ENCODE data around the gene NRP2. TPM values are rescaled to one million over a fixed set of nuclear protein-coding genes. Genes with fewer than 3 reads are reported as not detected.

NRP2 gene
- total RNA-seq, 1 experiment from 2014 or later: 92.4 TPM

DNA sequence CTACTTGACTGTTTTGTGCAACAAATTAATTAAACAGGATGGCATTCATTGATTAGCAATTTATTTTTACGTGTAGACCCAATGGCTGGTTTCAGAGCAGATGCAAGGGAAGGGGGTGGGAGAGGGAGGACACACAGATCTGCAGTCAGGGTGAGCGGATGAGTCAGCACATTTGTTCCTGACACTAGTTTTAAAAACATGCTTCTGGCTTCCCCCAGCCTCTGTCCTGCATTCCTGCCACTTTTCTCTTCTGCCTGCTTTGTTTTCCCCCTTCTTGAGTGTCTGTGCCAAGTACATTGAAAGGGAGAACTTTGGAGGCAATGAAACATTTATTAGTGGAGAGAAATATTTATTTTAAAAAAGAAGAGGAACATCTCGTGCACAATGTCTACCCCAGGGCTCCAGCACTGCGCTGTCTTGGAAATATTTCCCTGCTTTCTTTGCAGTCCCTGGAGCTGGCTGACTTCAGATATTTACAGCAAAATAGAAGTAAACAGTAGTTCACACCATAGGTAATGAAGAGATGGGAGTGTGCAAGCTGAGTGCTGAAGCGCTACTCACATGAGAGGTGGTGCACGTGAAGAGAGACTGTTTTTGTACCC is 52.2 kb downstream of the NRP2 start:
- no peaks in the 10 kb centered on the region for H3K36me3 ChIP-seq (replicated peaks; ENCODE audit: control insufficient read depth, insufficient read depth, low read length)
- no peak overlapping the region for H3K4me3 ChIP-seq (ENCODE audit: insufficient read depth, low read depth, low read length)
- peak; percentile 78 for DNase-seq
- no peaks in the 10 kb centered on the region for H3K27me3 ChIP-seq (ENCODE audit: control insufficient read depth, insufficient read depth, low read length)

DNA sequence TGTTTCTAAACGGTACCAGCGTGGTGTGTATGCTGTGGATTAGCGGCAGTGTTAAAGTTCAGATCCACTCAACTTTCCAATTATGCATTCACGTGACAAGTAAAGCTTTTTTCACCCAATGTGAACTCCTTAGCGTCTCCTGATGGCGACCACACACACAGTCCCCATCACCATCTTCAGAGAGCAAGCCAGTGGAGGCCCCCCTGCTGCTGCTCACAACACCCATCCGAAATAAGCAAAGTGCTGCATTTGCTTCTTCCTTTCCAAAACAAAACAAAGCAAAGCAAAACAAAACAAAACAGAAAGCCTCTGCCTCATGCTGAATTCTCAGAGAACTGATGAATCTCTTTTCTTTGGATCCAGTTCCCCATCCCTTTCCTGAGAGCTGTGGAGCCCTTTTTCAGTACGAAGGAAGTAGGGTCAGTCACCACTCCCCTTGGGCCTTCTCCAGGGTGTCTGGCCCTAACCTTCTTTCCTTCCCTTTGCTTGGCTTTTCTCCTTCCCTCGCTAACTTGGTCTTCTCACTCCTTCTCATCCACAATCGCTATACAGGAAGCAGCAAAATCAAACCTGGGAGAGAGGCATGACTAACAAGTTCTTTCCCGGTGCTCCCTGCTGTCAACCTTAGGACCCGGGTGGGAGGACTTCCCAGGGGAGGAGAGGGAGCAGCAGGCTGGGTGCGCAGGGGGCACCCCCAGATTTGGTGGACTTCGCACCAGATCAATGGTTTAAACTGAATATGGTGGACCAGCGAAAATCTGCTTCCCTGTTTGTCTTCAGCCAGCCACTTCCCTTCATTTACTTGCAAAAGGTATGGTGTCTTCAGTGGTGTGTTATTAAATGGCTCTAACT is 56.0 kb downstream of the NRP2 start:
- DNase-seq: no peak
- Histone ChIP-seq H3K4me3 (ENCODE audit: insufficient read depth, low read depth, low read length) (no peak overlapping the region), H3K27me3 (ENCODE audit: control insufficient read depth, insufficient read depth, low read length) (no peaks in the 10 kb centered on the region), H3K36me3 (replicated peaks; ENCODE audit: control insufficient read depth, insufficient read depth, low read length) (peaks cover 2% of the 10 kb centered on the region)

DNA sequence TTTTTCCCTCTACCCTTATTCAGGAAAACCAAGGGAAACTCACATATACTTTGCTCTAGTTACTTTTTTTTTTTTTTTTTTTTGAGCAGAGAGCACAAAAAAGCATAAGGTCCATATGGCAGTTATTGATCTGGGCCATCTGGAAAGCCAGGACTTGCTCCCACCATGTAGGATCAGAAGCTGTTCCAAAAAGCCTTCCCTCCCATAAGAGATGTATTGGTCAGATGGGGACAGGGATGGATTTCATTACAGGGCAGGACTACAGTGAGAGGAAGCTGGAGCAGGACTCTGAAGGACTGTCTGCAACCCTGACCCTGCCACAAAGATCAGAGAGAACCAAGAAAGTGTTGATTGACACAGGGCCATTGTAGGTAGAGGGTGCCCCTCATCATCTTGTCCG is 57.3 kb downstream of the NRP2 start:
- Histone ChIP-seq H3K4me3 (ENCODE audit: insufficient read depth, low read depth, low read length) (no peak overlapping the region), H3K27me3 (ENCODE audit: control insufficient read depth, insufficient read depth, low read length) (no peaks in the 10 kb centered on the region), H3K36me3 (replicated peaks; ENCODE audit: control insufficient read depth, insufficient read depth, low read length) (peaks cover 2% of the 10 kb centered on the region)
- no peak for DNase-seq

DNA sequence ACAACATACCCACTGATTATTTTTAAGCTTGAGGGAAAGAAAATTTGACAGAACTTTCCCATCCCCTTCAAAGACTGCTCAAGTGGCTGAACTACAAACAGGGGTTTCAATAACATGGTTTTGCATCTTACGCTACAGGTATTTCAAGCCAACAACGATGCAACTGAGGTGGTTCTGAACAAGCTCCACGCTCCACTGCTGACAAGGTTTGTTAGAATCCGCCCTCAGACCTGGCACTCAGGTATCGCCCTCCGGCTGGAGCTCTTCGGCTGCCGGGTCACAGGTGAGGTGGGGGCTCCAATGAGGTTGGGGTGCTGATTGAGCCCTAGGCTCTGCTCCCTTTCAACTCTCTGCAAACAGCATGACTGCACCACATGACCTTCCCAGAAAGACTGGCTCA is 58.1 kb downstream of the NRP2 start:
- H3K27me3 ChIP-seq (ENCODE audit: control insufficient read depth, insufficient read depth, low read length): no peaks in the 10 kb centered on the region
- H3K36me3 ChIP-seq (replicated peaks; ENCODE audit: control insufficient read depth, insufficient read depth, low read length): peaks cover 2% of the 10 kb centered on the region
- no peak overlapping the region for H3K4me3 ChIP-seq (ENCODE audit: insufficient read depth, low read depth, low read length)
- no peak for DNase-seq

DNA sequence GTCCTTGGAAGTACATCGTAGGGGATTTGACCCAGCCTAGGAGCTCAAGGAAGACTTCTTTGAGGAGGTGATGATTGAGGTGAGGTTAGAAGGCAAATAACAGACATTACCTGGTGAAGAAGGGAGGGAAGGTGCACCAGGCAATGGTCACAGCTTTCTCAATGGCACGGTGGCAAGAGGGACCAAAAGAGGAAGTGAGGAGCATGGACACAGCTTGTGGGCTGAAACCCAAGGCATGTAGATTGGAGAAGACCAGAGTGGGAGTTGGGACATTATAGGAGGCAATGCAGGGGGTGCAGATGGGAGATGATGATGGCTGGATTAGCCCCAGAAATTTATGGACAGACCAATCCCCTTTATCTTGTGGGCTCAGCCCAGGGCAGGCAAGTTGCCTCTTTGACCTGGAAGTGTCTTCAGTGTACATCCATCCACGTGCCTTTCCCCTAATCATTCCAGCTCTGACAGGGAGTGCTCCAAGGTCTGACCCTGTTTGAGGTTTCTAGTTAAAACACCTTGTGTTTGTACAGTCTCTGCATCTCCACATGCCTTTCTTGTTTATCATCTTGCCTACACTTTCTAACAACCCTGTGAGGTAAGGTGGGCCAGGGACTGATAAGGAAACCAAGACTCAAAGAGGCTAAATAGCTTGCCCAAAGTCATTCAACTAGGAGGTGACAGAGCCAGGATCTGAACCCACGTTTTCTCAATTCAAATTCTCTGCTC is 59.1 kb downstream of the NRP2 start:
- Histone ChIP-seq H3K27me3 (ENCODE audit: control insufficient read depth, insufficient read depth, low read length) (no peaks in the 10 kb centered on the region), H3K4me3 (ENCODE audit: insufficient read depth, low read depth, low read length) (no peak overlapping the region), H3K36me3 (replicated peaks; ENCODE audit: control insufficient read depth, insufficient read depth, low read length) (peaks cover 2% of the 10 kb centered on the region)
- no peak for DNase-seq

DNA sequence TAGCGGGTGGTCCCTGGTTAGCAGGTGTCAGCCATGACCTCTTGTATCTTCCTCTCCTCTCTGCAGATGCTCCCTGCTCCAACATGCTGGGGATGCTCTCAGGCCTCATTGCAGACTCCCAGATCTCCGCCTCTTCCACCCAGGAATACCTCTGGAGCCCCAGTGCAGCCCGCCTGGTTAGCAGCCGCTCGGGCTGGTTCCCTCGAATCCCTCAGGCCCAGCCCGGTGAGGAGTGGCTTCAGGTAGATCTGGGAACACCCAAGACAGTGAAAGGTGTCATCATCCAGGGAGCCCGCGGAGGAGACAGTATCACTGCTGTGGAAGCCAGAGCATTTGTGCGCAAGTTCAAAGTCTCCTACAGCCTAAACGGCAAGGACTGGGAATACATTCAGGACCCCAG is 60.8 kb downstream of the NRP2 start:
- H3K4me3 ChIP-seq (ENCODE audit: insufficient read depth, low read depth, low read length): no peak overlapping the region
- H3K36me3 ChIP-seq (replicated peaks; ENCODE audit: control insufficient read depth, insufficient read depth, low read length): peaks cover 2% of the 10 kb centered on the region
- DNase-seq: peak; percentile 23
- H3K27me3 ChIP-seq (ENCODE audit: control insufficient read depth, insufficient read depth, low read length): no peaks in the 10 kb centered on the region

DNA sequence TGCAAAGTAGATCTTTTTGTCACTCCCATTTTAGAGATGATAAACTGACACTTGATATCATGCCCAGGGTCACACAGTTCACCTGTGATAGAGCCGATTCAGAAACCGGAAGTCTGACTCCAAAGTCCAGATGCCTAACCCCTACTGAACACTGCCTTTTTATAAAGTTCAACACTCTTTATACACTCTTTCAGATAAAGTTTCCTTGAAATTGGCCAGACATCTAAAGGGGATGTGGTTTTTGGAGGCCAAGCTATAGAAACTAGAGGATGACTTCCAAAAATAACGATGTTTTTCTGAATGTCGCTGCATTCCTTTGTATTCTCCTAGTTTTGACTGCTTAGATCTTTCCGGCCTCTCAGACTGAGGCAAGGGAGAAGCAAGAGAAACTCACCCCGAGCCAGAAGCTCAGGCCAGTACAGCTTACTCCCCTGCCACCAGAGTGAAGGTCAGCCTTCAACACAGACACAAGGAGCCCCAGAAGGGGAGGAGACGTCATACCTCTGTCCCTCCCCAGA is 61.8 kb downstream of the NRP2 start:
- Histone ChIP-seq H3K27me3 (ENCODE audit: control insufficient read depth, insufficient read depth, low read length) (no peaks in the 10 kb centered on the region), H3K36me3 (replicated peaks; ENCODE audit: control insufficient read depth, insufficient read depth, low read length) (peaks cover 2% of the 10 kb centered on the region), H3K4me3 (ENCODE audit: insufficient read depth, low read depth, low read length) (no peak overlapping the region)
- no peak for DNase-seq

DNA sequence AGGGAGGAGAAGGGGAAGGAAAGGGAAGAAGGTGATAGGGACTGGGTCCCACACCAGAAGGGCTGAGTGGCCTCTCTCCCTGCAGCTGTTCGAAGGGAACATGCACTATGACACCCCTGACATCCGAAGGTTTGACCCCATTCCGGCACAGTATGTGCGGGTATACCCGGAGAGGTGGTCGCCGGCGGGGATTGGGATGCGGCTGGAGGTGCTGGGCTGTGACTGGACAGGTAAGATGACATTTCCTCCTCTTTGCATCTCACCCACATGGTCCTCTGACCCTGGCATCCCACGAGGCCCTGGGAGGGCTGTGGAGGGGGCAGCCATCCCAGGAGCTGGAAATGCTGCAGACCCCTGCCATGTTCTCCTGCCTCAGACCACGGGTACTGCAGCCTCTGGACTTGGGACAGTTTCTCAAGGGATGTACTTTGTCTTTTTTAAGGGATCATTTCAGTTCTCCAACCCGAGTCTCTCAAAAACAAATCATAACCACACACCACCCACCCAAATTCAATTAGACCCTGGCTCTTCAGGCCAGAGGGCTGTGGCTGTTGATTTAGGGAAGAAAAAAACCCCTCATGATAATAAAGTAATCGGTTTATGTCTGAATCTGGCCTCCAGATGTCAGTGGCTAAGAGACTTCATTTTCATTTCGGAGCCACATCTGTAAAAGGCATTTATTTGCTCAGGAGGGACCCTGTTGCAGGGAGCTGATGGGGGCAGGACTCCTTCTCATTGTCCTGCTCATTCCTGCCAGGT is 63.5 kb downstream of the NRP2 start:
- no peak for DNase-seq
- no peaks in the 10 kb centered on the region for H3K27me3 ChIP-seq (ENCODE audit: control insufficient read depth, insufficient read depth, low read length)
- H3K4me3 ChIP-seq (ENCODE audit: insufficient read depth, low read depth, low read length): no peak overlapping the region
- H3K36me3 ChIP-seq (replicated peaks; ENCODE audit: control insufficient read depth, insufficient read depth, low read length): peaks cover 2% of the 10 kb centered on the region

DNA sequence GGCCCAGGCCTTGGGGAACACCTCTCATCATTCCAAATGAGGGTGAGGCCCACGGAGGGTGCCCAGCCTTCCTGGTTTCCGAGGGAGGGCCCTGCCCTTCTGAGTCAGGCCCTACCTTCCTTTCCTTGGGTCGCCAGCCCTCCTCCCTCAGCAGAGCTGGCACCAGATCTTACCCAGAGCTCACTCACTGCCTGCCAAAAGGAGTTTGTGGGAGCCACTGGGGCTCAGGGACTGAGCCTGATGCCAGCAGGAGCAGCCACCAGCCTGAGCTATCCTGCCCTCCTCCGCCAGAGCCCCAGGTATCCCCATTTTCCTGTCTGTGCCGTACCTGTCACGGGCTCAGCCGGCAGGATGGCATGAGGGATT is 64.1 kb downstream of the NRP2 start:
- Histone ChIP-seq H3K36me3 (replicated peaks; ENCODE audit: control insufficient read depth, insufficient read depth, low read length) (no peaks in the 10 kb centered on the region; the same call in none of the 2 replicates), H3K4me3 (ENCODE audit: insufficient read depth, low read depth, low read length) (no peak overlapping the region), H3K27me3 (ENCODE audit: control insufficient read depth, insufficient read depth, low read length) (no peaks in the 10 kb centered on the region)
- no peak for DNase-seq

DNA sequence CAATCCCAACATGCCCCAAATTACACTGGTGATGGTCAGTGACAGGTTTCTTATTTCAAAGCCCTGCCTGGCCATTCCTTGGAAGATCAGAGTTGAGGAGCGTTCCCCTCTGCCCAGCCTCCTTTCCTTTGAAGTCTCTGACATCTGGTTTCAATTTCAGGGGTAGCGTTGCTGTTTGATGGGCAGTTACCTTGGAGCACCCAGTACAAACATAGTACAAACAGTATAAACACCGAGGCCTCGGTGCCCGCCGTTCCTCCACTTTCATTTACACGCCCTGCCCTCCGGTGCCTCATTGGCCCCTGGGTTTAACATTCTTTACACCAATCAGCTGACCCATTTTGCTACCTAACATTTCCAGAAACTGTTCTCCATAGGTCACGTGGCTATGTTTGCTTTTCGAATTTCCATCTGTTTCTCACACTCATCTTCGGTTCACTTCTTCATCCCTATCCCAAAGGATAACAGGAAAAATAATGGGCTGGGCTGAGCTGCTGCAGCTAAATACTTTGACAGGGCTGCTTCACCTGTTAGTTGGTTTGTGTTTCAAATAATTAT is 65.6 kb downstream of the NRP2 start:
- Histone ChIP-seq H3K4me3 (ENCODE audit: insufficient read depth, low read depth, low read length) (no peak overlapping the region), H3K27me3 (ENCODE audit: control insufficient read depth, insufficient read depth, low read length) (no peaks in the 10 kb centered on the region), H3K36me3 (replicated peaks; ENCODE audit: control insufficient read depth, insufficient read depth, low read length) (no peaks in the 10 kb centered on the region; the same call in none of the 2 replicates)
- DNase-seq: peak; percentile 17

DNA sequence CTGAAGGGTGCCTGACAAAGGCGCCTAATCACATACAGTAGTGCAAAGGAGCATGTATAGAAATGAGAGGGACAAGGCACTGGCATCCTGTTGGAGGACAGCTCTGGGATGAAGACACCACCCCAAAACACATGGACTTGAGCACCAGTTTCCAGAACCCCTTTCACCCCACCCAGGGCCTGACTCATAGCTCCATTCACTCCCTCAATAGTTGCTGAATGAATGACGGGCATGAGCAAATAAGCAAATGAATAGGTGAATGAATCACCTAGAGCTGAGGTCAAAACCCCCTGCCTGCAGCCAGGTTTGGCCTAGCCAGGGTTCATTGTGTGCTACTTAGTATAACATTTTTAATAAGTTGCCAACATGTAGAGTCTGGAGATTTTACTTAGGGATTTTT is 66.3 kb downstream of the NRP2 start:
- H3K36me3 ChIP-seq (replicated peaks; ENCODE audit: control insufficient read depth, insufficient read depth, low read length): no peaks in the 10 kb centered on the region; the same call in none of the 2 replicates
- no peaks in the 10 kb centered on the region for H3K27me3 ChIP-seq (ENCODE audit: control insufficient read depth, insufficient read depth, low read length)
- DNase-seq: peak; percentile 78
- no peak overlapping the region for H3K4me3 ChIP-seq (ENCODE audit: insufficient read depth, low read depth, low read length)

DNA sequence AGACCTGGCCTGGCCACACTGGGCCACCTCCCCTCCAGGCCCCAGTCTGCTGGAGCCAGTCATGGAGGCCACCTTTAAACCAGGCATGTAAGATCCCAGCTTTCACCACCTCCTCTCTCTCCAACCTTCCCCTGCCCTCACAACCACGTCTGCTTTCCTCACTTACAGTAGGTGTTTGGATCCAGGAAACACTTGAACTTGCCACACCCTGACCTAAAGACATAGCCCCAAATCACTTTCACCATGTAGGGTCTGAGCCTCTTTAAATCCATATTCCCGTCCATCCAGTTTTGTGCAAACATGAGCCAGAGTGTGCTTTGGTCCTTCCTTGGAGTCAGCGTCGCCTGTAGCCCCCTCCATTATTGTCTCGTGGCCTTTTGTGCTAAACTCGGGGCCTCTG is 66.8 kb downstream of the NRP2 start:
- Histone ChIP-seq H3K36me3 (replicated peaks; ENCODE audit: control insufficient read depth, insufficient read depth, low read length) (no peaks in the 10 kb centered on the region; the same call in none of the 2 replicates), H3K27me3 (ENCODE audit: control insufficient read depth, insufficient read depth, low read length) (no peaks in the 10 kb centered on the region), H3K4me3 (ENCODE audit: insufficient read depth, low read depth, low read length) (no peak overlapping the region)
- no peak for DNase-seq

DNA sequence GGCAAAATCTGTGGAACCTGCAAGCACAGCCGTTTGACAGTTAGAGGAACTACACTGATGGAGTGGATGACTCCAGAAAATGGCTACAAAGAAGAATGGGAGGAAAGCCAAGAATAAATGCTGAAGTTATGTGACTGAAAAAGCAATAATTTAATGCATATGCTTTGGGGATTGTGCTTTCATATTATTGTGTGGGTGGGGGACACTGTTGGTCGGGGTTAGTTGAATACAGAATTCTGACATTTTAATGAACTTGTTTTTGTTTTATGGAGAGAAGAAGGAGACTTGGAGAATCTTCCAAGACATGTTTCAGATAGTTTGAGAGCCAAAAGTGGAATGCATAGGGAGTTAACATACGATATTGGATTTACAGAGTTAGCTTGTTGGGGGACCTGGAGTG is 68.5 kb downstream of the NRP2 start:
- H3K36me3 ChIP-seq (replicated peaks; ENCODE audit: control insufficient read depth, insufficient read depth, low read length): no peaks in the 10 kb centered on the region; the same call in 1 of the 2 replicates
- no peak for DNase-seq
- H3K27me3 ChIP-seq (ENCODE audit: control insufficient read depth, insufficient read depth, low read length): no peaks in the 10 kb centered on the region

DNA sequence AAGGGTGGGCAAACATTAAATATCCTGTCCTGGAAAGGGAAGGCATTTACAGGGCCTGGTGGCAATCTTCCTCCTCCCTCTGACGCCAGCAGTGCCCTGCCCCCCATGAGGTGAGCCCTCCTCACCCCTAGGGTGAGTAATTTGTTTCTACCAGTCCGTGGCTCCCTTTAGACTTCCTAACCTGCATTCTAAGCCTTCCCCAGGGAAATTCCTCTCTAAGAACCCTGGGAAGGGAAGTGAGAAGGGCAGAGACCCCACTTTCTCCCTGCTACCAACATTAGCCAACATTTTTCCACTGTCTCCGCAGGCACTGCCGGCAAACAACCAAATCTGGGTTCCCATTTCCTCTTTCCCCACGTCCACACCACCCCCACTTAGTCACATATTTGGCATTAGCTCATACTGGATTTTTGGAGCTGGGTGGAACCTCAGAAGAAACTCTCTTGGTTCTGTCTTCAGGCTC is 69.3 kb downstream of the NRP2 start:
- DNase-seq: no peak
- Histone ChIP-seq H3K4me3 (ENCODE audit: insufficient read depth, low read depth, low read length) (no peak overlapping the region), H3K27me3 (ENCODE audit: control insufficient read depth, insufficient read depth, low read length) (no peaks in the 10 kb centered on the region), H3K36me3 (replicated peaks; ENCODE audit: control insufficient read depth, insufficient read depth, low read length) (no peaks in the 10 kb centered on the region; the same call in 1 of the 2 replicates)

More for the DNA sequence above, 68.5 kb downstream of the NRP2 start:
- H3K4me3 ChIP-seq (ENCODE audit: insufficient read depth, low read depth, low read length): no peak overlapping the region
